ENCODE data around the gene SUN3. TPM values are rescaled to one million over a fixed set of nuclear protein-coding genes. Genes with fewer than 3 reads are reported as not detected.

The SUN3 gene
- total RNA-seq, 2 experiments from 2014 or later, result 2.9 TPM; not detected in 1

- Histone ChIP-seq H3K4me1 (ENCODE audit: insufficient read depth, low read length, poor library complexity, severe bottlenecking) (peaks cover 38% of the 10 kb centered on the region), H3K4me2 (ENCODE audit: low read length) (peak overlapping the region; percentile 70), H3K4me3 (ENCODE audit: low read depth, low read length, poor library complexity, severe bottlenecking) (peak overlapping the region; percentile 42), H3K27ac (ENCODE audit: low read depth, low read length, poor library complexity, severe bottlenecking) (peak overlapping the region; percentile 80), H2AFZ (ENCODE audit: low read length) (peak overlapping the region; percentile 63), H3K9me2 (ENCODE audit: insufficient read depth, low read length) (no peaks in the 10 kb centered on the region), H4K20me1 (ENCODE audit: insufficient read depth, low read length) (no peaks in the 10 kb centered on the region), H3K9me3 (ENCODE audit: low read length) (no peaks in the 10 kb centered on the region), H3K79me2 (ENCODE audit: insufficient read depth, low read depth, low read length) (no peaks in the 10 kb centered on the region), H3K36me3 (ENCODE audit: insufficient read depth, low read length) (no peaks in the 10 kb centered on the region)
- ChIA-PET CTCF (ENCODE audit: unreplicated experiment) (interaction anchor here (0.5 to 3.1 kb wide), 9 partner anchors 10 to 812 kb away, joined by 3 to 18 read pairs (median 3); no protein-coding TSS in a partner anchor), POLR2A (interaction anchor here (0.7 to 1.7 kb wide), 13 partner anchors 8 to 671 kb away, joined by 3 to 6 read pairs (median 3); no protein-coding TSS in a partner anchor)
- TF ChIP-seq EZH2phosphoT487 (IDR thresholded peaks at IDR 0.05; ENCODE audit: borderline replicate concordance, low read depth, low read length), result no peak
- TF ChIP-seq CTCF (conservative IDR thresholded peaks at IDR 0.05; ENCODE audit: low read length), result peak; percentile 46; the same call in 1 of the 2 replicates
- no TSS peak for BruUV-seq (replicated peaks)
- intact Hi-C loops (cut with micrococcal nuclease; ENCODE audit: unreplicated experiment), result loop anchor here (1.0 to 5.0 kb wide), 7 partner anchors 41 to 672 kb away; partner anchors contain the start of genes HUS1 and TNS3
- peak; percentile 86 for DNase-seq (ENCODE audit: low spot score)
Observed at GRCh38 chr7:47937711-47938573, 91.0 kb downstream of the SUN3 start.

Other genes starting within 250 kb of the SUN3 start
- gene PKD1L1, start 80.6 kb downstream of the SUN3 start, total RNA-seq (2014; rRNA removed; shearing (Covaris generic)), result 0.19 and 0.26 TPM in 2 replicates
- gene PKD1L1, start 80.6 kb downstream of the SUN3 start, total RNA-seq (2022), result 0.63 TPM in 2 replicates
- 24.7 and 28.2 TPM in 2 replicates for gene HUS1, start 49.5 kb downstream of the SUN3 start, total RNA-seq (2014; rRNA removed; shearing (Covaris generic))
- 44.5 and 44.8 TPM in 2 replicates for gene HUS1, start 49.5 kb downstream of the SUN3 start, total RNA-seq (2022)
- 0.25 and 0.59 TPM in 2 replicates for gene C7orf57, start 6.4 kb upstream of the SUN3 start, total RNA-seq (2014; rRNA removed; shearing (Covaris generic))
- 0.18 and 0.29 TPM in 2 replicates for gene C7orf57, start 6.4 kb upstream of the SUN3 start, total RNA-seq (2022)
- 7.0 and 9.1 TPM in 2 replicates for gene UPP1, start 60.2 kb upstream of the SUN3 start, total RNA-seq (2014; rRNA removed; shearing (Covaris generic))
- gene UPP1, start 60.2 kb upstream of the SUN3 start, total RNA-seq (2022), result 1.8 and 2.1 TPM in 2 replicates
- not detected in 2 replicates for gene ABCA13, start 142.4 kb upstream of the SUN3 start, total RNA-seq (2014; rRNA removed; shearing (Covaris generic))
- not detected in 2 replicates for gene ABCA13, start 142.4 kb upstream of the SUN3 start, total RNA-seq (2022)

Measured in OCI-LY7 (cell line).